ENCODE data around the gene MICB. TPM values are rescaled to one million over a fixed set of nuclear protein-coding genes. Genes with fewer than 3 reads are reported as not detected.

MICB gene
- total RNA-seq, 1 experiment from 2014 or later: 21.7 TPM

DNA sequence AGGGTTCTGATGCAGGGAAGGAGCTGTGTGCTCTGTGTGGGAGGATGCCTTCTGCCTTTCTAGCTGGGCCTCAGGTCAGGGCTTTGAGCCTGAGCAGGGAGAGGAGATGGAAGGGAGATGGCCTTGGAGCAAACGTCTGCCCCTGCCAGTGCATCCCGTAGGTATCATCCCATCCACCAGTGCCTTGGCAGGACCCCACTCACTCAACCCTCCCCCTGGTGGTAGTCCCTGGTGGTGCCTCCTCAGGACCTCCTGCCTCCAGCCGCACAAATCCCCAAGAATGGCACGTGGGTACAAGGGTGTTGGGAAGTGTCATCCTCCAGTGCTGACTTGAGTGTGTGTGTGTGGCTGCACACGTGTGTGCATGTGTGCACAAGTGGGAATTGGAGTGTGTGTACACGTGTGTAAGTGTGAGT is 23.1 kb upstream of the MICB start:
- ChIA-PET RAD21 (ENCODE audit: low non-redundant PET in 1 of 2, low total read pairs in 2 of 2, uncharacterized antibody in 2 of 2, unreplicated experiment in 2 of 2) (no interaction called here), CTCF (interaction anchor here (1.0 kb wide), 1 partner anchor 76 kb away, joined by 5 read pairs; no protein-coding TSS in a partner anchor), POLR2A (interaction anchor here (1.9 kb wide), 1 partner anchor 12 kb away, joined by 8 read pairs; no protein-coding TSS in a partner anchor)
- DNase-seq (ENCODE audit: low read depth, low spot score) (no peak), ATAC-seq (peak; percentile 80)
- no peak overlapping the region for H3K27ac ChIP-seq (ENCODE audit: low read depth, low read length)
- no peak for TF ChIP-seq POLR2A (IDR thresholded peaks at IDR 0.05; ENCODE audit: borderline replicate concordance, extremely low read depth, insufficient read depth, insufficient read length)
- TF ChIP-seq RAD21 (IDR thresholded peaks at IDR 0.05; ENCODE audit: low read depth): peak; percentile 19; the same call in 1 of the 2 replicates
- TF ChIP-seq, protein P1, sequence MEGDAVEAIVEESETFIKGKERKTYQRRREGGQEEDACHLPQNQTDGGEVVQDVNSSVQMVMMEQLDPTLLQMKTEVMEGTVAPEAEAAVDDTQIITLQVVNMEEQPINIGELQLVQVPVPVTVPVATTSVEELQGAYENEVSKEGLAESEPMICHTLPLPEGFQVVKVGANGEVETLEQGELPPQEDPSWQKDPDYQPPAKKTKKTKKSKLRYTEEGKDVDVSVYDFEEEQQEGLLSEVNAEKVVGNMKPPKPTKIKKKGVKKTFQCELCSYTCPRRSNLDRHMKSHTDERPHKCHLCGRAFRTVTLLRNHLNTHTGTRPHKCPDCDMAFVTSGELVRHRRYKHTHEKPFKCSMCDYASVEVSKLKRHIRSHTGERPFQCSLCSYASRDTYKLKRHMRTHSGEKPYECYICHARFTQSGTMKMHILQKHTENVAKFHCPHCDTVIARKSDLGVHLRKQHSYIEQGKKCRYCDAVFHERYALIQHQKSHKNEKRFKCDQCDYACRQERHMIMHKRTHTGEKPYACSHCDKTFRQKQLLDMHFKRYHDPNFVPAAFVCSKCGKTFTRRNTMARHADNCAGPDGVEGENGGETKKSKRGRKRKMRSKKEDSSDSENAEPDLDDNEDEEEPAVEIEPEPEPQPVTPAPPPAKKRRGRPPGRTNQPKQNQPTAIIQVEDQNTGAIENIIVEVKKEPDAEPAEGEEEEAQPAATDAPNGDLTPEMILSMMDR (IDR thresholded peaks at IDR 0.05 in 2 of 3, conservative IDR thresholded peaks at IDR 0.05 in 1 of 3; ENCODE audit: borderline replicate concordance in 1 of 3, insufficient read depth in 1 of 3, low read depth in 2 of 3, low read length in 2 of 3): peak; percentile 13 to 66 (median 56); a peak in 4 of 6 replicates
- H3K9ac ChIP-seq (ENCODE audit: low read length): no peak overlapping the region
- no peaks in the 10 kb centered on the region for H3K9me3 ChIP-seq (ENCODE audit: control insufficient read depth in 1 of 2, insufficient read depth in 1 of 2, low read depth in 1 of 2, low read length in 2 of 2)
- no peak overlapping the region for H2AFZ ChIP-seq (ENCODE audit: low read depth, low read length, poor library complexity, severe bottlenecking)
- no peak overlapping the region for H3K4me3 ChIP-seq (replicated peaks in 1 of 2; ENCODE audit: low read depth in 1 of 2, low read length in 2 of 2)
- no peaks in the 10 kb centered on the region for H3K79me2 ChIP-seq (ENCODE audit: insufficient read depth, low read length)
- no peaks in the 10 kb centered on the region for H3K9me2 ChIP-seq (ENCODE audit: insufficient read depth)
- BruUV-seq (replicated peaks): no TSS peak
- intact Hi-C loops (cut with micrococcal nuclease): no loop called here
- no peaks in the 10 kb centered on the region for H3K27me3 ChIP-seq (ENCODE audit: insufficient read depth, low read length)
- H3K4me2 ChIP-seq (ENCODE audit: low read length): no peak overlapping the region
- no peaks in the 10 kb centered on the region for H4K20me1 ChIP-seq (ENCODE audit: insufficient read depth)
- no peaks in the 10 kb centered on the region for H3K36me3 ChIP-seq (ENCODE audit: control insufficient read depth in 1 of 2, insufficient read depth in 2 of 2, low read length in 2 of 2)
- H3K4me1 ChIP-seq (ENCODE audit: control insufficient read depth in 1 of 2, insufficient read depth in 2 of 2, low read length in 2 of 2): peaks cover 0 to 5% of the 10 kb centered on the region in 2 experiments; a peak in 1 of 4 replicates

DNA sequence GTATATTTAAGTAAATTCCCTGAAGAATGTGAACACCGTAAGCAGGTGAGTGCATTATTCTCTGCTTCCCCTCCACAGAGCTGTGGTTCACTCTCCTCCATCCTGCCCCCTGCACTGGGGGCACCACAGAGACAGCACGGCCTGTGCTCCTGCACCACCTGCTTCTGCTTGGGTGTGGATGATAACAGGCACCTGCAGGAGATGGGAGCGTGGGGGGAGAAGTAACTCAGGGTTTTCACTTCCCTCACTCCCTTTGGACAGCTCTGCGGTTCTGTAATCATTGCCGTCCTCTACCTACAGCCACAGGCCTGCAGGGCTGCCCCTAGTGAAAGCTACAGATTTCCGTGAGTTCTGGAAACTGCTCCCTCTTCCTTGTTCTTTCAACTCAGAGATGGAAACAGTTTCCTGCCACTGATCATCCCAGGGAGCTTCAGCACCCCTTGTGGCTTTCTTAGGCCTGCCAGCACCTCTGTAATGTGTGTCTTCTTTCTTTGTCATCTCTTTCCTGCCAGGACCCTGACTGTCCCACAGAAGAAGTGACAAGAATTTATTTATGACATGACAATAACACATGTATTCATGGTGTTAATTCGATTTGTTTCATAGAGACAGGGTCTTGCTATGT is 21.3 kb upstream of the MICB start:
- BruUV-seq (replicated peaks): no TSS peak
- peak; percentile 41; the same call in 1 of the 2 replicates for ATAC-seq
- POLR2A ChIA-PET: interaction anchor here (0.7 kb wide), 1 partner anchor 14 kb away, joined by 3 read pairs; no protein-coding TSS in a partner anchor
- TF ChIP-seq, protein P2, sequence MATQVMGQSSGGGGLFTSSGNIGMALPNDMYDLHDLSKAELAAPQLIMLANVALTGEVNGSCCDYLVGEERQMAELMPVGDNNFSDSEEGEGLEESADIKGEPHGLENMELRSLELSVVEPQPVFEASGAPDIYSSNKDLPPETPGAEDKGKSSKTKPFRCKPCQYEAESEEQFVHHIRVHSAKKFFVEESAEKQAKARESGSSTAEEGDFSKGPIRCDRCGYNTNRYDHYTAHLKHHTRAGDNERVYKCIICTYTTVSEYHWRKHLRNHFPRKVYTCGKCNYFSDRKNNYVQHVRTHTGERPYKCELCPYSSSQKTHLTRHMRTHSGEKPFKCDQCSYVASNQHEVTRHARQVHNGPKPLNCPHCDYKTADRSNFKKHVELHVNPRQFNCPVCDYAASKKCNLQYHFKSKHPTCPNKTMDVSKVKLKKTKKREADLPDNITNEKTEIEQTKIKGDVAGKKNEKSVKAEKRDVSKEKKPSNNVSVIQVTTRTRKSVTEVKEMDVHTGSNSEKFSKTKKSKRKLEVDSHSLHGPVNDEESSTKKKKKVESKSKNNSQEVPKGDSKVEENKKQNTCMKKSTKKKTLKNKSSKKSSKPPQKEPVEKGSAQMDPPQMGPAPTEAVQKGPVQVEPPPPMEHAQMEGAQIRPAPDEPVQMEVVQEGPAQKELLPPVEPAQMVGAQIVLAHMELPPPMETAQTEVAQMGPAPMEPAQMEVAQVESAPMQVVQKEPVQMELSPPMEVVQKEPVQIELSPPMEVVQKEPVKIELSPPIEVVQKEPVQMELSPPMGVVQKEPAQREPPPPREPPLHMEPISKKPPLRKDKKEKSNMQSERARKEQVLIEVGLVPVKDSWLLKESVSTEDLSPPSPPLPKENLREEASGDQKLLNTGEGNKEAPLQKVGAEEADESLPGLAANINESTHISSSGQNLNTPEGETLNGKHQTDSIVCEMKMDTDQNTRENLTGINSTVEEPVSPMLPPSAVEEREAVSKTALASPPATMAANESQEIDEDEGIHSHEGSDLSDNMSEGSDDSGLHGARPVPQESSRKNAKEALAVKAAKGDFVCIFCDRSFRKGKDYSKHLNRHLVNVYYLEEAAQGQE (IDR thresholded peaks at IDR 0.05; ENCODE audit: low read depth): no peak
- no peak for TF ChIP-seq EZH2 (IDR thresholded peaks at IDR 0.05)
- TF ChIP-seq SRF (IDR thresholded peaks at IDR 0.05; ENCODE audit: low read depth): no peak
- no peak for TF ChIP-seq FOSL1 (IDR thresholded peaks at IDR 0.05; ENCODE audit: low read depth)
- TF ChIP-seq, protein P3, sequence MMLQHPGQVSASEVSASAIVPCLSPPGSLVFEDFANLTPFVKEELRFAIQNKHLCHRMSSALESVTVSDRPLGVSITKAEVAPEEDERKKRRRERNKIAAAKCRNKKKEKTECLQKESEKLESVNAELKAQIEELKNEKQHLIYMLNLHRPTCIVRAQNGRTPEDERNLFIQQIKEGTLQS (IDR thresholded peaks at IDR 0.05): no peak
- TF ChIP-seq ZNF274 (IDR thresholded peaks at IDR 0.05; ENCODE audit: low read depth, low read length): no peak
- no peak for TF ChIP-seq EGR1 (IDR thresholded peaks at IDR 0.05; ENCODE audit: low read depth)
- no peak for TF ChIP-seq CEBPB (IDR thresholded peaks at IDR 0.05; ENCODE audit: low read depth)

More for the DNA sequence above, 21.3 kb upstream of the MICB start:
- Histone ChIP-seq H3K9me2 (ENCODE audit: insufficient read depth) (no peaks in the 10 kb centered on the region), H3K27ac (ENCODE audit: low read depth, low read length) (no peak overlapping the region), H3K9ac (ENCODE audit: low read length) (no peak overlapping the region), H3K4me1 (ENCODE audit: control insufficient read depth in 1 of 2, insufficient read depth in 2 of 2, low read length in 2 of 2) (peaks cover 0 to 5% of the 10 kb centered on the region in 2 experiments; a peak in 1 of 4 replicates), H4K20me1 (ENCODE audit: insufficient read depth) (no peaks in the 10 kb centered on the region), H3K36me3 (ENCODE audit: control insufficient read depth in 1 of 2, insufficient read depth in 2 of 2, low read length in 2 of 2) (no peaks in the 10 kb centered on the region), H2AFZ (ENCODE audit: low read depth, low read length, poor library complexity, severe bottlenecking) (no peak overlapping the region), H3K27me3 (ENCODE audit: insufficient read depth, low read length) (no peaks in the 10 kb centered on the region), H3K79me2 (ENCODE audit: insufficient read depth, low read length) (no peaks in the 10 kb centered on the region), H3K4me2 (ENCODE audit: low read length) (no peak overlapping the region), H3K4me3 (replicated peaks in 1 of 2; ENCODE audit: low read depth in 1 of 2, low read length in 2 of 2) (no peak overlapping the region), H3K9me3 (ENCODE audit: control insufficient read depth in 1 of 2, insufficient read depth in 1 of 2, low read depth in 1 of 2, low read length in 2 of 2) (no peaks in the 10 kb centered on the region)
- DNase-seq (ENCODE audit: low read depth, low spot score): no peak
- ChIA-PET RAD21 (ENCODE audit: low non-redundant PET in 1 of 2, low total read pairs in 2 of 2, uncharacterized antibody in 2 of 2, unreplicated experiment in 2 of 2) (no interaction called here), CTCF (no interaction called here)
- intact Hi-C loops (cut with micrococcal nuclease): no loop called here

Data from HCT116 (cell line).